ENCODE results near the gene SEMA6A.

The SEMA6A gene

GRCh38 chr5:116573702-116574366 is 789 bp downstream of the SEMA6A start:
- no peaks in the 10 kb centered on the region for H3K36me3 ChIP-seq
- TF ChIP-seq CTCF (IDR thresholded peaks at IDR 0.05; ENCODE audit: low read depth, low read length) = no peak
- H3K4me1 ChIP-seq = no peaks in the 10 kb centered on the region
- H3K4me3 ChIP-seq (ENCODE audit: low read depth, low read length) = peak overlapping the region; percentile 91
- H3K9me3 ChIP-seq = no peaks in the 10 kb centered on the region
- 0 out of 2 replicates have a peak, but pooled peaks cover 3% of the 10 kb centered on the region for H3K27me3 ChIP-seq
- peak; percentile 50 for DNase-seq

- no peak for TF ChIP-seq CTCF (IDR thresholded peaks at IDR 0.05; ENCODE audit: low read depth, low read length)
- Histone ChIP-seq H3K27me3 (0 out of 2 replicates have a peak, but pooled peaks cover 3% of the 10 kb centered on the region), H3K4me1 (no peaks in the 10 kb centered on the region), H3K9me3 (no peaks in the 10 kb centered on the region), H3K36me3 (no peaks in the 10 kb centered on the region), H3K4me3 (ENCODE audit: low read depth, low read length) (peak overlapping the region; percentile 91)
- peak; percentile 60 for DNase-seq
Observed at GRCh38 chr5:116573279-116573701, 1.3 kb downstream of the SEMA6A start.

- 0 out of 2 replicates have a peak, but pooled peaks have one; percentile 13 for TF ChIP-seq CTCF (IDR thresholded peaks at IDR 0.05; ENCODE audit: low read depth, low read length)
- DNase-seq = peak; percentile 76
- Histone ChIP-seq H3K4me1 (no peaks in the 10 kb centered on the region), H3K27me3 (0 out of 2 replicates have a peak, but pooled peaks cover 3% of the 10 kb centered on the region), H3K9me3 (no peaks in the 10 kb centered on the region), H3K36me3 (no peaks in the 10 kb centered on the region), H3K4me3 (ENCODE audit: low read depth, low read length) (peak overlapping the region; percentile 91)
Observed at GRCh38 chr5:116572350-116573278, 2.0 kb downstream of the SEMA6A start.

- H3K36me3 ChIP-seq = no peaks in the 10 kb centered on the region
- peak; percentile 19 for DNase-seq
Observed at GRCh38 chr5:116571568-116572349, 2.9 kb downstream of the SEMA6A start.

GRCh38 chr5:116569999-116570398 is 4.6 kb downstream of the SEMA6A start:
- peaks cover 7% of the 10 kb centered on the region for H3K4me1 ChIP-seq
- 0 out of 2 replicates have a peak, but pooled peaks cover 3% of the 10 kb centered on the region for H3K27me3 ChIP-seq
- no peaks in the 10 kb centered on the region for H3K36me3 ChIP-seq

More at GRCh38 chr5:116571568-116572349, 2.9 kb downstream of the SEMA6A start:
- peak; percentile 36; the same call in 1 of the 2 replicates for TF ChIP-seq CTCF (IDR thresholded peaks at IDR 0.05; ENCODE audit: low read depth, low read length)
- Histone ChIP-seq H3K4me1 (peaks cover under 1% of the 10 kb centered on the region), H3K4me3 (ENCODE audit: low read depth, low read length) (peak overlapping the region; percentile 91), H3K27me3 (0 out of 2 replicates have a peak, but pooled peaks cover 3% of the 10 kb centered on the region), H3K9me3 (no peaks in the 10 kb centered on the region)

More at GRCh38 chr5:116569999-116570398, 4.6 kb downstream of the SEMA6A start:
- Histone ChIP-seq H3K9me3 (no peaks in the 10 kb centered on the region), H3K4me3 (ENCODE audit: low read depth, low read length) (no peak overlapping the region)
- DNase-seq = no peak
- TF ChIP-seq CTCF (IDR thresholded peaks at IDR 0.05; ENCODE audit: low read depth, low read length) = no peak

All from BE2C (cell line).